ENCODE results near the gene KCNN4.

The KCNN4 gene

GRCh38 chr19:43748205-43748594 lies 32.6 kb downstream of the KCNN4 start:
- DNase-seq, result no peak

GRCh38 chr19:43747557-43748204 lies 33.1 kb downstream of the KCNN4 start:
- no peak for DNase-seq

- no peak for DNase-seq
These were observed 37.7 kb downstream of the KCNN4 start for GRCh38 chr19:43743059-43743458.

- no peak for DNase-seq
These were observed 39.5 kb downstream of the KCNN4 start for GRCh38 chr19:43741075-43741825.

GRCh38 chr19:43739439-43740235 lies 41.1 kb downstream of the KCNN4 start:
- DNase-seq, result no peak

- DNase-seq, result no peak
These were observed 42.0 kb downstream of the KCNN4 start for GRCh38 chr19:43738780-43739211.

GRCh38 chr19:43735957-43736356 lies 44.8 kb downstream of the KCNN4 start:
- DNase-seq, result no peak

GRCh38 chr19:43735013-43735412 lies 45.8 kb downstream of the KCNN4 start:
- DNase-seq, result no peak

- DNase-seq, result no peak
These were observed 48.9 kb downstream of the KCNN4 start for GRCh38 chr19:43731846-43732245.

GRCh38 chr19:43731346-43731745 lies 49.4 kb downstream of the KCNN4 start:
- no peak for DNase-seq

GRCh38 chr19:43729919-43730318 lies 50.9 kb downstream of the KCNN4 start:
- DNase-seq, result no peak

- DNase-seq, result no peak
These were observed 53.2 kb downstream of the KCNN4 start for GRCh38 chr19:43727593-43727853.

GRCh38 chr19:43726736-43727592 lies 53.8 kb downstream of the KCNN4 start:
- no peak for DNase-seq

GRCh38 chr19:43725468-43725867 lies 55.3 kb downstream of the KCNN4 start:
- DNase-seq, result no peak

GRCh38 chr19:43724896-43725295 lies 55.9 kb downstream of the KCNN4 start:
- no peak for DNase-seq

- no peak for DNase-seq
These were observed 57.2 kb downstream of the KCNN4 start for GRCh38 chr19:43723588-43723987.

GRCh38 chr19:43721469-43722048 lies 59.2 kb downstream of the KCNN4 start:
- DNase-seq, result no peak

- no peak for DNase-seq
These were observed 59.8 kb downstream of the KCNN4 start for GRCh38 chr19:43720936-43721335.

GRCh38 chr19:43719918-43720317 lies 60.9 kb downstream of the KCNN4 start:
- DNase-seq, result no peak

- DNase-seq, result no peak
These were observed 61.4 kb downstream of the KCNN4 start for GRCh38 chr19:43719378-43719868.

- no peak for DNase-seq
These were observed 62.0 kb downstream of the KCNN4 start for GRCh38 chr19:43718627-43719377.
